Measurements from ENCODE around the gene WLS. TPM values are rescaled to one million over a fixed set of nuclear protein-coding genes. Genes with fewer than 3 reads are reported as not detected.

The WLS gene
- total RNA-seq, 4 donors from 2014 or later, result 44.4 to 114 (median 55.2) TPM

- DNase-seq (ENCODE audit: low spot score) (no peak), ATAC-seq (ENCODE audit: low FRiP score) (no peak)
- TF ChIP-seq CTCF (IDR thresholded peaks at IDR 0.05), result no peak
These were observed 22.3 kb downstream of the WLS start for GRCh38 chr1:68210027-68210426.

DNA sequence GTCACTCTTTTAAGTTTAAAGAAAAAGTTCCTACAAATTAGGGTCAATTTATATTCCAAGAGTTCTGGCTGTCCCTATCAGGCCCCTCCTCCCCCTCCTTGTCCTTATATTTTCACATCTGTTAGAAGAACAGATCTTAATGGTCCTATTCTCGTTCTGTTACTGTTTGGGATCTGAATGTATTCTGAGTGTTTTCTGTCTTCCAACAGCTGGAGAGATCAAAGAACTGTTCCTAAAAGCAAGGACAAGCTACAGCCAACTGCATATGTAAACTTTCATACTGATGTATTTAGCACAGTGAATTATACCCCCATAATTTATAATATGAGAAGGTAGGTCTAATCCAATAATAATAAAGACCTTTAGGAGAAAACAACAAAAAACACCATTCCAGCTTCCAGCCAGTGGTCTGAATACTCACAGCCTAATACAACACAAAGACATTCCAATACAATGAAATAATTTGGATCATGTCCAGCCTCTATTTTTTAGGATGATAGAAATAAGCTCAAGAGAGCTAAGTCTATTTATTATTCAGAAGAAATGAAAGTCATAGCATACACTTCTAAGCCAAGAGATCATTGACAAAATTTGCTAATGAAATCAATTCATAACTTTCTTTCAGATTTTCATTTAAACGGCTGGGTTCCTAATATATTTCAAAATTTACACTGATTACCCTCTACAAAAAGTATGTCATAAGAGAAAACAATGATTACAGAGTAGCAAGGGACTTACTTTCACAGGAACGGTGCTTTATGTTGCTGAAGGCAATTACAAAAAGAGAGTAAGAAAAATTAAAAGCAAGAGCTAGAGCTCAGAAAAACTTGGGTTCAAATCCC, 25.3 kb downstream of the WLS start:
- TF ChIP-seq CTCF (IDR thresholded peaks at IDR 0.05), result no peak
- DNase-seq (ENCODE audit: low spot score) (no peak), ATAC-seq (ENCODE audit: low FRiP score) (no peak)

DNA sequence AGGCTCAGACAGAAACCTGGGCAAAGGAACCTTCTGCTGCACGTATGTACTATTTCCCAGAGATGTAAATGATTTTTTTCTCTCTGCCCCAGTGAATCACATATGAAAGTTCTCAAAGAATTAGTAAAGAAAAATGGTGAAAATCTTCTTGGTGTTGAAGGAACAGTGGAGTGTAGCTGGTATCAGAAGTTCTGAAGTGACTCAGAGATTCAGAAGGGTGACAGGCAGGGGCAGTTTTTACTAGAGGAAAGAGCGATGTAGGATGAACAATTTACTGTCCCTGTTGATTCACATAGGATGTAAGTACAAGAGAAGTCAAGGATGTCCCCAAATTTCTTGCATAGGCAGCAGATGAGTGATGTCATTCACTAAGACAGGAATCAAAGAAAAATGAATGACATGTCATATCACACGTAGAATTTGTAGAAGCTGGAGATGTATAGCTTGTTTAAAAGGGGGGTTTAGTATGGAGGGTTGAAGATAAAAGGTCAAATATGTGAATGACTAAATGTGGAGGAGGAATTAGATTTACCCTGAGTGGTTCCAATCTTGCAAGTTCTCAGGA, 26.4 kb downstream of the WLS start:
- DNase-seq (ENCODE audit: low spot score) (no peak), ATAC-seq (ENCODE audit: low FRiP score) (no peak)
- TF ChIP-seq CTCF (IDR thresholded peaks at IDR 0.05), result no peak

- no peak for ATAC-seq (ENCODE audit: low FRiP score)
- DNase-seq (ENCODE audit: low spot score), result no peak
- TF ChIP-seq CTCF (IDR thresholded peaks at IDR 0.05), result no peak
These were observed 27.2 kb downstream of the WLS start for GRCh38 chr1:68204977-68205630.

- ATAC-seq (ENCODE audit: low FRiP score) (no peak), DNase-seq (ENCODE audit: low spot score) (no peak)
- no peak for TF ChIP-seq CTCF (IDR thresholded peaks at IDR 0.05)
These were observed 30.0 kb downstream of the WLS start for GRCh38 chr1:68202239-68202832.

GRCh38 chr1:68201546-68202238, 30.6 kb downstream of the WLS start:
- TF ChIP-seq CTCF (IDR thresholded peaks at IDR 0.05), result no peak
- no peak for ATAC-seq (ENCODE audit: low FRiP score)
- no peak for DNase-seq (ENCODE audit: low spot score)

Measured in omental fat pad (tissue), 4 donors.